Neural progenitor cell (in vitro differentiated cells): ENCODE measurements around the gene CCDC138. TPM values are rescaled to one million over a fixed set of nuclear protein-coding genes. Genes with fewer than 3 reads are reported as not detected.

Source experiments
- DNase-seq: peaks from one replicate; pipeline ENCODE4 v3.0.0-alpha.2; 2016; ENCODE audit warnings: low spot score
- H2AFZ ChIP-seq: fragments of 200-600 bp; sonication (generic); replicated peaks from 2 replicates; pipeline ENCODE4 v1.6.1; 2016; ENCODE audit warnings: antibody characterized with exemption
- H3F3A ChIP-seq: fragments of 200-600 bp; sonication (generic); 2 replicates; pipeline ENCODE4 v1.6.1; 2016; ENCODE audit warnings: antibody characterized with exemption, low read depth
- H3K27ac ChIP-seq: fragments of 200-600 bp; sonication (generic); 2 replicates; pipeline ENCODE4 v1.5.1; 2016; ENCODE audit warnings: mild to moderate bottlenecking
- H3K27me3 ChIP-seq: fragments of 200-600 bp; sonication (generic); 2 replicates; pipeline ENCODE4 v1.6.1; 2016; ENCODE audit warnings: mild to moderate bottlenecking, moderate library complexity
- H3K36me3 ChIP-seq: fragments of 200-600 bp; sonication (generic); 2 replicates; pipeline ENCODE4 v1.5.1; 2016
- H3K4me1 ChIP-seq: fragments of 200-600 bp; sonication (generic); 2 replicates; pipeline ENCODE4 v1.6.1; 2016; ENCODE audit warnings: mixed run types
- H3K4me2 ChIP-seq: fragments of 200-600 bp; sonication (generic); 2 replicates; pipeline ENCODE4 v1.6.1; 2016
- H3K4me3 ChIP-seq: fragments of 200-600 bp; sonication (generic); 2 replicates; pipeline ENCODE4 v1.5.1; 2016
- H3K79me2 ChIP-seq: fragments of 200-600 bp; sonication (generic); 2 replicates; pipeline ENCODE4 v1.6.1; 2016; ENCODE audit warnings: low read depth
- H3K9ac ChIP-seq: fragments of 200-600 bp; sonication (generic); 2 replicates; pipeline ENCODE4 v1.6.1; 2016
- H3K9me3 ChIP-seq: fragments of 200-600 bp; sonication (generic); 2 replicates; pipeline ENCODE4 v1.5.1; 2016; ENCODE audit warnings: low read depth
- H4K20me1 ChIP-seq: fragments of 200-600 bp; sonication (generic); 2 replicates; pipeline ENCODE4 v1.6.1; 2016; ENCODE audit warnings: low read depth
- H3K27ac Mint-ChIP-seq: 3 replicates; pipeline ENCODE4 v1.8.0; 2021; ENCODE audit warnings: mixed read lengths
- H3K27me3 Mint-ChIP-seq: 2 replicates; pipeline ENCODE4 v1.8.0; 2022; ENCODE audit warnings: low read depth, mild to moderate bottlenecking, inconsistent platforms, moderate library complexity, mixed read lengths; ENCODE audit not compliant: insufficient read depth
- H3K36me3 Mint-ChIP-seq: 3 replicates; pipeline ENCODE4 v1.8.0; 2021; ENCODE audit warnings: mixed read lengths
- H3K4me1 Mint-ChIP-seq: 3 replicates; pipeline ENCODE4 v1.8.0; 2021; ENCODE audit warnings: mixed read lengths
- H3K4me3 Mint-ChIP-seq: 3 replicates; pipeline ENCODE4 v1.8.0; 2021; ENCODE audit warnings: mild to moderate bottlenecking, moderate library complexity, mixed read lengths
- H3K9me3 Mint-ChIP-seq: 3 replicates; pipeline ENCODE4 v1.8.0; 2020; ENCODE audit warnings: mixed read lengths
- CTCF ChIP-seq: fragments of 200-600 bp; sonication (generic); IDR thresholded peaks from 2 replicates; pipeline ENCODE4 v1.5.1; 2017; ENCODE audit warnings: antibody characterized with exemption, mild to moderate bottlenecking
- EZH2 ChIP-seq: fragments of 200-600 bp; sonication (generic); IDR thresholded peaks from 2 replicates; pipeline ENCODE4 v1.6.1; 2017; ENCODE audit warnings: antibody characterized with exemption, mild to moderate bottlenecking, moderate library complexity
- EZH2phosphoT487 ChIP-seq: fragments of 200-600 bp; sonication (generic); IDR thresholded peaks from 2 replicates; pipeline ENCODE4 v1.6.1; 2017; ENCODE audit warnings: antibody characterized with exemption
- total RNA-seq: library from RNA; depleted of rRNA; stranded (reverse); fragments of >200 nt; gene quantifications from 2 replicates; pipeline ENCODE4 v1.2.3, GENCODE V29; 2015; ENCODE audit warnings: low replicate concordance

Gene CCDC138
- total RNA-seq, 1 donor from 2014 or later = 92.6 TPM

GRCh38 chr2:108923736-108924579 lies 137.4 kb downstream of the CCDC138 start:
- Histone ChIP-seq H4K20me1 (no peaks in the 10 kb centered on the region), H3K27ac (no peak overlapping the region), H3K4me3 (no peak overlapping the region), H3K4me2 (no peak overlapping the region), H3F3A (no peaks in the 10 kb centered on the region), H3K36me3 (no peaks in the 10 kb centered on the region), H3K9ac (no peak overlapping the region), H3K9me3 (no peaks in the 10 kb centered on the region), H3K4me1 (peaks cover 5% of the 10 kb centered on the region), H3K27me3 (no peaks in the 10 kb centered on the region), H3K79me2 (no peaks in the 10 kb centered on the region), H2AFZ (no peak overlapping the region)
- no peaks in the 10 kb centered on the region for H3K36me3 Mint-ChIP-seq
- no peak for DNase-seq
- H3K27ac Mint-ChIP-seq = peak overlapping the region; percentile 39
- TF ChIP-seq CTCF (no peak), EZH2 (no peak), EZH2phosphoT487 (no peak)
- peaks cover 50% of the 10 kb centered on the region for H3K4me1 Mint-ChIP-seq
- H3K9me3 Mint-ChIP-seq = peaks cover 2% of the 10 kb centered on the region
- peaks cover 21% of the 10 kb centered on the region for H3K27me3 Mint-ChIP-seq
- H3K4me3 Mint-ChIP-seq = no peak overlapping the region

- no peak for DNase-seq
- Histone ChIP-seq H3K36me3 (no peaks in the 10 kb centered on the region), H3F3A (no peaks in the 10 kb centered on the region), H3K4me3 (no peak overlapping the region), H3K27me3 (no peaks in the 10 kb centered on the region), H3K79me2 (no peaks in the 10 kb centered on the region), H2AFZ (no peak overlapping the region), H3K9ac (no peak overlapping the region), H3K4me1 (peaks cover 4% of the 10 kb centered on the region), H4K20me1 (no peaks in the 10 kb centered on the region), H3K4me2 (no peak overlapping the region), H3K27ac (no peak overlapping the region), H3K9me3 (no peaks in the 10 kb centered on the region)
- H3K4me1 Mint-ChIP-seq = peaks cover 52% of the 10 kb centered on the region
- H3K9me3 Mint-ChIP-seq = peaks cover 2% of the 10 kb centered on the region
- TF ChIP-seq CTCF (no peak), EZH2 (no peak), EZH2phosphoT487 (no peak)
- peak overlapping the region; percentile 39 for H3K27ac Mint-ChIP-seq
- peak overlapping the region; percentile 71 for H3K4me3 Mint-ChIP-seq
- peaks cover 23% of the 10 kb centered on the region for H3K27me3 Mint-ChIP-seq
- no peaks in the 10 kb centered on the region for H3K36me3 Mint-ChIP-seq
Observed at GRCh38 chr2:108924580-108925251, 138.1 kb downstream of the CCDC138 start.

GRCh38 chr2:108925286-108925685 lies 138.7 kb downstream of the CCDC138 start:
- H3K27me3 Mint-ChIP-seq = peaks cover 22% of the 10 kb centered on the region
- Histone ChIP-seq H4K20me1 (no peaks in the 10 kb centered on the region), H3K36me3 (no peaks in the 10 kb centered on the region), H3K4me3 (no peak overlapping the region), H3K27me3 (no peaks in the 10 kb centered on the region), H3K9ac (no peak overlapping the region), H3K9me3 (no peaks in the 10 kb centered on the region), H3K4me2 (no peak overlapping the region), H3K4me1 (no peaks in the 10 kb centered on the region), H3K27ac (no peak overlapping the region), H3K79me2 (no peaks in the 10 kb centered on the region), H2AFZ (no peak overlapping the region), H3F3A (no peaks in the 10 kb centered on the region)
- H3K36me3 Mint-ChIP-seq = no peaks in the 10 kb centered on the region
- H3K4me1 Mint-ChIP-seq = peaks cover 51% of the 10 kb centered on the region
- H3K4me3 Mint-ChIP-seq = no peak overlapping the region
- TF ChIP-seq EZH2phosphoT487 = no peak
- TF ChIP-seq EZH2 = no peak
- no peak for TF ChIP-seq CTCF
- no peak for DNase-seq
- H3K9me3 Mint-ChIP-seq = peaks cover 2% of the 10 kb centered on the region
- peak overlapping the region; percentile 39 for H3K27ac Mint-ChIP-seq
